Stimulated activated CD8-positive, alpha-beta memory T cell treated with anti-CD3 and anti-CD28 coated beads, Interleukin-4, amount 100 ng/mL, for 24 hours (primary cell): ENCODE results near the gene HNF1B.
"Not testable (repeated sequence)": the region's sequence is repeated elsewhere in the genome, so short reads cannot be mapped to it uniquely, and the experiment has no call there.

Experiments
- DNase-seq: peaks from one replicate; pipeline ENCODE4 v3.0.0-alpha.2; 2020; ENCODE audit warnings: low read depth

Gene HNF1B

DNA sequence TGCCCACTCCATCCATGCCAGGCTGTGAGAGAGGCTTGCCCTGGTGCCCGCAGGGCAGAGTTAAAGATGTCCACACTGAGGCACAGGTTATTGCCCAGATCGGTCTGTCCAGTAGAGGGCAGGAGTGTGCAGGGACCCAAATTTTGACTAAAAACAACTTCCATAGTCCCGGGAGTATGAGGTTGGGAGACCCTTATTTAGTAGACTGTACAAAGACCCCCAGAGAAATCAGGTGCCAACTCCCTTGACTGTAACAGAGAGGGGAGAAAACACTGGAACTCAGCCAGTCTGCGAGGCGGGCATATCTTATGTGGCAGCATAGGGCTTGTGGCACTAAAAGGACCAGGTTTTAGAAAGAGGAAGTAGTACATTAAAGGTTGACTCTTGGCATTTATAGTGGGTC, 43.4 kb downstream of the HNF1B start:
- DNase-seq: no peak

DNA sequence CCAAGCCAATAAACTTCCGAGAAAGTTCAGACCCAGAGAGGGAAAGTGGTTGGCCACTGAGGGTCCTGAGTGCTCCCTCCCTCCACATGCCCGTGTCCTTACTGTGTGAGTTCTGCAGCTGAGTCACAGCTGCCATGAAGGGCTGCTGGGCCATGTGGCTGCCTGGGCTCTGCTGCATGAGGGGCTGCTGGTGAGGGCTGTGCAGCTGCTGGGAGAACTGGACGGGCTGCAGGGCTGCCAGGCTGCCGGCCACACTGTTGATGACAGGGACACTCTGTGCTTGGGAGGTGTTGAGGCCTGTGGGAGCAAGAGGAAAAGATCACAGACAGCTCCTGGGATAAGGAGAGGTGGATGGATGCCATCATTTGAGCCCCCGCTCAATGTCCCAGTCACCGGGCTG, 44.0 kb downstream of the HNF1B start:
- DNase-seq: no peak

DNA sequence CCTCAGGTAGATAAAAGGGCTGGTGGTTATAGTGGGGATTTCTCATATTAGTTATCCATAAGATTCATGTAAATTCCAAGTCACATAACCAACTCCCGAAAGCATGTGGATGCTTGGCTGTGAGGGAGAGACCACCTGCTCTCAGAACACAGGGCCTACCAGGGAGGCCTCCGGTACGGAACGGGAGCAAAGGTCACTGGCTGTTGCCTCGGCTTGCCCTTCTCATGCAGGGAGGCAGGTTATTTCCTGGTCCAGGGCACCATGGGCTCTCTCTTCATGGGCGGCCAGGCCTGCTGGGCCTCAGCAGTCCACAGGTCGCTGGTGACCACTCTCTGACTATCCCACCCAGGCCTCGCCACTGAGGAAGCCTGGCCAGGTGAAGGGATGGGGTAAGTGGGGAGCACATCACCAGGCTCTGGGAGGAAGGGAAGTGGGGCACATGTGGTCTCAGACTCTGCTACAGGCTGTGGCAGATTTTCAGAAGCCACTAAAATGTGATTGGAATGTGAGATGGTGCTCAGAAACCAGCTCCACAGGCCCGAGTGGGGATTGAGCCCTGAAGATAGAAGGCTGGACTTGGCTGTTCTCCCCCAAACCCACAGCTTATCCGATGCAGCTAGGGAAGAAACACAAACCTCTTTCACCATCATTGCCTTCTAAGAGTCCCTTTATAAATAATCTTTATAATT, 45.4 kb downstream of the HNF1B start:
- DNase-seq: no peak

GRCh38 chr17:37698911-37699255, 46.0 kb downstream of the HNF1B start:
- DNase-seq: no peak

GRCh38 chr17:37698132-37698910, 46.5 kb downstream of the HNF1B start:
- DNase-seq: no peak

DNA sequence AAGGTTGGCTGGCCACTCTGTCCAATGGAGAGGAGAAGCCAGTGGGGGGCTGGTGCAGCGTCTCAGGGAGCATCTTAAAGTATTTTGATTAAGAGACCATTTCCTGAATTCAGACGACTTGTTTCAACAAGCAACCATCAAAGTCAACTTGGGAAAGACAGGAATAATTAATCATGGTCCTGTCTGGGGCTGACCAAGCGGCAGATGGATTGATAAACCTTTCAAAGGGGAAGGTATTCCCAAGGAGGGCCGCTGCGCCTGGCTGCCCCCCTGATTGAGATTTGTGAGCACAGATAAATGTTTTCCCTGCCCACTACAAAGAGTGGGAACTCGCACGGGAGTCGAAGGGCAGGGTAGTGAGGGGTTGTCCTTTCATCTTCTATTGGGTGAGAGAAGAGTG, 47.5 kb downstream of the HNF1B start:
- DNase-seq: no peak

DNA sequence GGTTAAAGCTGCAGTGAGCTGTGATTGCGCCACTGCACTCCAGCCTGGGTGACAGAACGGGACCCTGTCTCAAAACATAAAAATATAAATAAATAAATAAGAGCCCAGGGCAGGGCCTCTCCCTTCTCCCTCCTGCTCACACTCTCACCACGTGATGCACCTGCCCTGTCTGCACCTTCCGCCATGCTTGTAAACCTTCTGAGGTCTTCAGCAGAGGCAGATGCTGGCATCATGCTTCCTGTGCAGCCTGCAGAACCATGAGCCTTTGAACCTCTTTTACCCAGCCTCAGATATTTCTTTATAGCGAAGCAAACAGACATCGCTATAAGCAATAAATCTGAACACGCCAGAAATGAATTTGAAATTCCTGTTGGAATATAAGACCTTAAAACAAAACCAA, 48.5 kb downstream of the HNF1B start:
- DNase-seq: no peak

GRCh38 chr17:37695726-37696125, 49.1 kb downstream of the HNF1B start:
- DNase-seq: no peak

- no peak for DNase-seq
Observed at GRCh38 chr17:37694734-37695133, 50.1 kb downstream of the HNF1B start.

DNA sequence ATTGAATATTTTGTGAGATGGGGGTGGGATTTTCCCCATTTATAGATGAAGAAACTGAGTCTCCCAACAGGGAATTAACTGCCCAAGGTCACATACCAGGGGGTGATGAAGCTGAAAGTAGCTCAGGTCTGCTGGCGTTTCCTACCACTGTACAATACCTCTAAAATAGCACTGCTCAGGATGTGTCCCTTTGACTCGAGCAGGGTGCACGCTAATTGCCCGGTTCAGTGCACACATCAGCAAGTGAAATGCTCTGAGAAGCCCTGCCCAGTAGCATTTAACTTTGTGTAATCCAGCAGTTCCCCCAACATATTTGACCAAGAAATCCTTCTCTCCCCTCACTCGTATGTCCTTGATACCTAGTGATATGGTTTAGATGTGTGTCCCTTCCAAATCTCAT, 51.5 kb downstream of the HNF1B start:
- no peak for DNase-seq

- no peak for DNase-seq
Observed at GRCh38 chr17:37691807-37692206, 53.1 kb downstream of the HNF1B start.

GRCh38 chr17:37689317-37689716, 55.5 kb downstream of the HNF1B start:
- DNase-seq: no peak

- DNase-seq: no peak
Observed at GRCh38 chr17:37683454-37683984, 61.3 kb downstream of the HNF1B start.

DNA sequence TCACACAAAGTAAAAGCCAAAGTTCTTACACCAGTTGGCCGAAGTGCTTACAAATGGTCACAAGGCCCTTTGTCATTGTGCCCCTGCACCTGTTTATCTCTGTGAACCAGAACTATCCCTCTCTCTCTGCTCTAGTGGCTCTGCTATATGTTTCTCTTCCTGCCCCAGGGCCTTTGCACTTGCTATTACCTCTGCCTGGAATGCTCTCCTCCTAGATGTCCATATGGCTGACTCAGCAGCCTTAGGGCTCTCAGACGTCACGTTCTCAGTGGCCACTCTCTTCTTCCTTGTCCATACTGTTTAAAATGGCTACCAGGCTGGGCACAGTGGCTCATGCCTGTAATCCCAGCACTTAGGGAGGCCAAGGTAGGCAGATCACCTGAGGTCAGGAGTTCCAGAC, 62.9 kb downstream of the HNF1B start:
- no peak for DNase-seq

DNA sequence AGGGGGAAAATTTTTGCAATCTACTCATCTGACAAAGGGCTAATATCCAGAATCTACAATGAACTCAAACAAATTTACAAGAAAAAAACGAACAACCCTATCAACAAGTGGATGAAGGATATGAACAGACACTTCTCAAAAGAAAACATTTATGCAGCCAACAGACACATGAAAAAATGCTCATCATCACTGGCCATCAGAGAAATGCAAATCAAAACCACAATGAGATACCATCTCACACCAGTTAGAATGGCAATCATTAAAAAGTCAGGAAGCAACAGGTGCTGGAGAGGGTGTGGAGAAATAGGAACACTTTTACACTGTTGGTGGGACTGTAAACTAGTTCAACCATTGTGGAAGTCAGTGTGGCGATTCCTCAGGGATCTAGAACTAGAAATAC, 64.9 kb downstream of the HNF1B start:
- not testable (repeated sequence) for DNase-seq

- no peak for DNase-seq
Observed at GRCh38 chr17:37678036-37678435, 66.8 kb downstream of the HNF1B start.

GRCh38 chr17:37677021-37677420, 67.8 kb downstream of the HNF1B start:
- no peak for DNase-seq

- no peak for DNase-seq
Observed at GRCh38 chr17:37676115-37676925, 68.5 kb downstream of the HNF1B start.

DNA sequence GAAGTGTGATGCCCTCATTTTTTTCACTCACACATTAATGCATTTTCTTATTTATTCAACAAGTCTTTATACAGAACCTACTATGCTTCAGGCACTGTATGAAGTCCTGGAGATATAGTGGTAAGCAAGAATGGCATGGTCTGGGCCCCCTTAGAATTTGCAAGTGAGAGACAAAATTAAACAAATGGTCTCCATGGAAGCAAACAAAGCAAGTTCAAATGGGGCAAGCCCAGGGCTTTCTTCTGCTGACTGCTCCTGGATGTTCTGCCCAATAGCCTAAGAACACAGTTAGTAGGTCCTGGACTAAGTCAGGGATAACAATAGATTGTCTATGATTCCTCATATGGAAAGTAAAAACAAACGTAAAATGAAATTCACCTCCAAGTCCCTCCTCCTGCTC, 70.3 kb downstream of the HNF1B start:
- no peak for DNase-seq

- DNase-seq: no peak
Observed at GRCh38 chr17:37673386-37673785, 71.5 kb downstream of the HNF1B start.

GRCh38 chr17:37672548-37673078, 72.2 kb downstream of the HNF1B start:
- no peak for DNase-seq

DNA sequence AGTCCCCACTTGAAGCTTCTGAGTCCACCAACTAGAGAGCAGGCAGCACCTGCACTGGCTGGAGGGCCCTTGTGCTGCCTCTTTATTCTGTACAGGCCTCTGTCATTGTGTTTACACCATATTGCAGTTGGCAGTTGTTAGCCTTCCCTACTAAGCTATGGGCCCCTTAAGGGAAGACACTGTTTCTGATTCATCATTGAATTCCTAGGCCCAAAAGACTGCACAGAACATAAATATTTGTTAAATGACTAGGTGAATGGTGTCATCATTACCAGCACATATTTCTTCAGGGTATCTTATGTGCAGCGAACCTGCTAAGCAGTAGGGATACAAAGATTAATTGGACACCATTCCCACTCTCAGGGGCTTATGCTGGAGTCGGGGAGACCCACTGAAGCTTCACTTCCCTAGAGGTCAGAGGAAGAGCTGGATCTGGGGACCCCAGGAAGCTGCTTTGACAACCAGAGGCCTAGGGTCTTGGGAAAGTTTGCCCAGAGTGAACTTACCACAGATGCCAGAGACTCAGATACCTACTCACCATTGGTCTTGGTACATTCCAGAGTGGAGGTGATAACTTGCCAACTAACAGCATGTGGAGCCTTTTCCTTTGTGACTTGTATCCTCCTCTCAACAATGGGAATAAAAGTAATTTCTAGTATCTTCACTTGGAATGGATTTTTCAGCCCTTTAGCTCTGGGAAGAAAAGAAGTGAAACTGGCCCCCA, 72.9 kb downstream of the HNF1B start:
- no peak for DNase-seq
